H1 (cell line): Measurements from ENCODE around the gene TXK. TPM values are rescaled to one million over a fixed set of nuclear protein-coding genes. Genes with fewer than 3 reads are reported as not detected.

Experiments
- CTCF ChIA-PET: fragments of 300-600 bp; sonication (Branson Sonifier 250); formaldehyde crosslinking; loops from one replicate; lab custom pipeline; 2021; ENCODE audit not compliant: partially characterized antibody; lab: Charles Lee
- POLR2A ChIA-PET: fragments of 300-600 bp; sonication (Branson Sonifier 250); formaldehyde crosslinking; loops from one replicate; lab custom pipeline; 2021; ENCODE audit warnings: inconsistent platforms; ENCODE audit not compliant: partially characterized antibody; lab: Charles Lee
- DNase-seq, 2 experiments: peaks; one replicate each; pipeline versions ENCODE4 v3.0.0 to v3.0.0-alpha.2; 2010 to 2022; ENCODE audit warnings: low spot score in 2 of 2, low read depth in 1 of 2, mixed read lengths in 1 of 2
- FAIRE-seq: peaks from 2 replicates; lab custom pipeline; 2011; peaks lifted over from hg19 to GRCh38; lab: Jason Lieb, UNC
- H2AFZ ChIP-seq: 2 replicates; pipeline ENCODE4 v1.8.1; 2012; ENCODE audit warnings: low read length, inconsistent platforms
- H2AK5ac ChIP-seq: 2 replicates; pipeline ENCODE4 v1.6.1; 2013; ENCODE audit warnings: low read depth, low read length
- H2BK120ac ChIP-seq: replicated peaks from 2 replicates; pipeline ENCODE3; 2013; ENCODE audit warnings: low read depth, low read length, inconsistent platforms
- H2BK12ac ChIP-seq: 2 replicates; pipeline ENCODE4 v1.6.1; 2013; ENCODE audit warnings: low read depth, low read length
- H2BK15ac ChIP-seq: 2 replicates; pipeline ENCODE4 v1.6.1; 2013; ENCODE audit warnings: low read length
- H2BK20ac ChIP-seq: 2 replicates; pipeline ENCODE4 v1.6.1; 2013; ENCODE audit warnings: low read length
- H2BK5ac ChIP-seq: 2 replicates; pipeline ENCODE4 v1.6.1; 2013; ENCODE audit warnings: low read depth, low read length
- H3K14ac ChIP-seq: 2 replicates; pipeline ENCODE4 v1.6.1; 2013; ENCODE audit warnings: inconsistent platforms; ENCODE audit not compliant: insufficient read length
- H3K18ac ChIP-seq: 2 replicates; pipeline ENCODE4 v1.6.1; 2013; ENCODE audit warnings: low read length; ENCODE audit errors: extremely low read depth
- H3K23ac ChIP-seq: 2 replicates; pipeline ENCODE4 v1.6.1; 2013; ENCODE audit warnings: inconsistent platforms; ENCODE audit not compliant: insufficient read length
- H3K23me2 ChIP-seq: 2 replicates; pipeline ENCODE4 v1.6.1; 2013; ENCODE audit warnings: low read depth, low read length
- H3K27ac ChIP-seq: 2 replicates; pipeline ENCODE4 v1.6.1; 2011; ENCODE audit warnings: low read depth, low read length, inconsistent platforms
- H3K27me3 ChIP-seq, 4 experiments: replicated peaks in 1 of 4; 1 replicate in 1 of 4; 2 replicates in 3 of 4; pipeline versions ENCODE4 v1.6.1 to v1.8.1; 2011 to 2013; ENCODE audit warnings: low read length in 3 of 4, mild to moderate bottlenecking in 3 of 4, inconsistent platforms in 2 of 4, mixed read lengths in 2 of 4, moderate library complexity in 1 of 4; ENCODE audit not compliant: control insufficient read depth in 3 of 4, insufficient read depth in 3 of 4; ENCODE audit errors: extremely low read depth in 1 of 4
- H3K36me3 ChIP-seq, 4 experiments: 2 replicates each; pipeline versions ENCODE4 v1.6.1 to v1.8.1; 2011 to 2013; ENCODE audit warnings: mild to moderate bottlenecking in 4 of 4, low read length in 3 of 4, moderate library complexity in 2 of 4, control low read depth in 1 of 4, inconsistent platforms in 1 of 4; ENCODE audit not compliant: insufficient read depth in 4 of 4, control insufficient read depth in 2 of 4
- H3K4ac ChIP-seq: replicated peaks from 2 replicates; pipeline ENCODE3; 2013; ENCODE audit warnings: low read length, low read depth, mixed read lengths, inconsistent platforms; ENCODE audit not compliant: insufficient read length
- H3K4me1 ChIP-seq, 4 experiments: replicated peaks in 1 of 4; 1 replicate in 1 of 4; 2 replicates in 3 of 4; pipeline versions ENCODE4 v1.6.1 to v1.8.1; 2011 to 2013; ENCODE audit warnings: low read length in 3 of 4, inconsistent platforms in 2 of 4, mixed read lengths in 1 of 4; ENCODE audit not compliant: insufficient read depth in 4 of 4, control insufficient read depth in 3 of 4
- H3K4me2 ChIP-seq, 2 experiments: 2 replicates each; pipeline versions ENCODE4 v1.6.1 to v1.8.1; 2011 to 2013; ENCODE audit warnings: low read depth in 2 of 2, low read length in 2 of 2, control low read depth in 1 of 2, inconsistent platforms in 1 of 2, mild to moderate bottlenecking in 1 of 2; ENCODE audit not compliant: insufficient read depth in 1 of 2
- H3K4me3 ChIP-seq, 4 experiments: fragments of 200-600, 300-600 bp in 1 of 4; sonication (generic), shearing (Covaris generic), sonication (Bioruptor Twin) in 1 of 4; 2 replicates each; pipeline versions ENCODE4 v1.5.1 to v1.8.1; 2011 to 2016; ENCODE audit warnings: low read length in 4 of 4, low read depth in 3 of 4, control low read depth in 2 of 4, inconsistent platforms in 2 of 4, mild to moderate bottlenecking in 2 of 4, mixed read lengths in 1 of 4, moderate library complexity in 1 of 4; ENCODE audit not compliant: insufficient read depth in 2 of 4; ENCODE audit errors: extremely low read depth in 1 of 4
- H3K56ac ChIP-seq: replicated peaks from 2 replicates; pipeline ENCODE3; 2013; ENCODE audit warnings: low read depth, mild to moderate bottlenecking, mixed read lengths, low read length, inconsistent platforms; ENCODE audit not compliant: insufficient read length
- H3K79me1 ChIP-seq: 2 replicates; pipeline ENCODE4 v1.6.1; 2013; ENCODE audit warnings: low read depth, low read length, control low read depth
- H3K79me2 ChIP-seq, 2 experiments: 2 replicates each; pipeline versions ENCODE4 v1.6.1 to v1.8.1; 2012 to 2013; ENCODE audit warnings: low read length in 2 of 2, mild to moderate bottlenecking in 2 of 2, inconsistent platforms in 1 of 2; ENCODE audit not compliant: insufficient read depth in 2 of 2, control insufficient read depth in 1 of 2
- H3K9ac ChIP-seq, 4 experiments: replicated peaks in 1 of 4; 1 replicate in 1 of 4; 2 replicates in 3 of 4; pipeline versions ENCODE4 v1.6.1 to v1.8.1; 2011 to 2013; ENCODE audit warnings: low read depth in 3 of 4, low read length in 3 of 4, control low read depth in 2 of 4, mild to moderate bottlenecking in 2 of 4, moderate library complexity in 2 of 4, inconsistent platforms in 1 of 4; ENCODE audit errors: extremely low read depth in 1 of 4
- H3K9me3 ChIP-seq, 2 experiments: 2 replicates each; pipeline versions ENCODE4 v1.6.1 to v1.8.1; 2012 to 2013; ENCODE audit warnings: mild to moderate bottlenecking in 2 of 2, moderate library complexity in 2 of 2, control low read depth in 1 of 2, inconsistent platforms in 1 of 2, low read depth in 1 of 2, low read length in 1 of 2, mixed read lengths in 1 of 2; ENCODE audit not compliant: insufficient read depth in 2 of 2
- H4K20me1 ChIP-seq, 2 experiments: replicated peaks in 1 of 2; 2 replicates each; pipeline versions ENCODE3 to v1.8.1; 2011 to 2013; ENCODE audit warnings: inconsistent platforms in 2 of 2, low read length in 2 of 2, mild to moderate bottlenecking in 1 of 2; ENCODE audit not compliant: insufficient read depth in 2 of 2, control insufficient read depth in 1 of 2
- H4K5ac ChIP-seq: 2 replicates; pipeline ENCODE4 v1.6.1; 2013; ENCODE audit warnings: low read length, low read depth, mixed read lengths, inconsistent platforms; ENCODE audit not compliant: insufficient read length
- H4K8ac ChIP-seq: 2 replicates; pipeline ENCODE4 v1.8.0; 2013; ENCODE audit warnings: mild to moderate bottlenecking, moderate library complexity, low read length, inconsistent platforms; ENCODE audit not compliant: insufficient read depth; ENCODE audit errors: extremely low read depth
- H4K91ac ChIP-seq: replicated peaks from 2 replicates; pipeline ENCODE3; 2013; ENCODE audit warnings: low read length, mixed read lengths, inconsistent platforms; ENCODE audit not compliant: insufficient read length
- RBBP5 ChIP-seq: IDR thresholded peaks from 2 replicates; pipeline ENCODE4 v1.7.1; 2012; ENCODE audit warnings: low read depth, mild to moderate bottlenecking, inconsistent platforms, low read length, moderate library complexity, borderline replicate concordance
- WGBS, 2 experiments: shearing (Covaris generic) in 1 of 2; methylation state at CpG; one replicate each; pipeline versions ENCODE4 v1.1.6 to v1.1.7; 2013 to 2015; ENCODE audit warnings: low lambda C conversion rate in 2 of 2, mixed read lengths in 2 of 2, inconsistent platforms in 1 of 2, low coverage in 1 of 2, missing lambda C conversion rate in 1 of 2; ENCODE audit not compliant: insufficient replicate concordance in 2 of 2, insufficient coverage in 1 of 2, insufficient read length in 1 of 2; ENCODE audit errors: extremely low coverage in 1 of 2, missing lambda C conversion rate in 1 of 2; 5-methylcytosine and 5-hydroxymethylcytosine counted together
- polyA plus RNA-seq, 7 experiments: library from polyadenylated mRNA; depleted of rRNA in 3 of 7; stranded (reverse) in 5 of 7; unstranded in 2 of 7; fragments of >200 nt in 5 of 7; fragments of 200-250 nt in 2 of 7; gene quantifications; 1 replicate in 5 of 7; 2 replicates in 1 of 7; 4 replicates in 1 of 7; pipeline versions ENCODE4 v1.2.1 to v1.2.3, GENCODE V29; 2011 to 2013; ENCODE audit warnings: missing spikeins in 2 of 7, mixed read lengths in 2 of 7
- total RNA-seq: library from RNA; stranded (reverse); fragmentation: NEBNext Ultra II Directional; extraction: Animal tissue kit (Norgen Biotek cat#: 25700); gene quantifications from 2 replicates; pipeline ENCODE4 v1.2.1, GENCODE V29; 2021

TXK gene
- total and polyA plus RNA-seq, 2 of the 8 experiments (the other 6 are each of a cell fraction or from before 2014, with no cell fraction given), result not detected

DNA sequence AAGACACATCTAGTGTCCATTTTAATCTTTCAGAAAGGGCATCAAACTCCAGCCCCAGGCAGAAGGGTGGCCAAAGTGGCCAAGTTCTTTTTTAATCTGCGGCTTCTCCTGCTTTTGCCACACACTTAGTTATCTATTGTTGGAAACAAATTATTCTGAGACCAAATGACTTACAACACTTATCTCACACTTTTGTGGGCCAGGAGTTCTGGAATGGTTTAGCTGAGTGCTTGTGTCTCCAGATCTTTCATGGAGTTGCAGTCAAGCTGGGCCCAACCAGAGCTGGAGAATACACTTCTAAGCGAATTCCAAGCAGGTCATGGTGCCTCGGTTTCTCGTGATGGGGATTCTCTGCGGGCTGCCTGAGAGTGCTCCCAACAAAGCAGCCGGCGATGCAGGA is 4.0 kb downstream of the TXK start:
- H3K14ac ChIP-seq, result no peak overlapping the region
- ChIA-PET CTCF (interaction anchor here (0.8 to 6.2 kb wide), 9 partner anchors 10 to 165 kb away, joined by 3 to 64 read pairs (median 6); no protein-coding TSS in a partner anchor), POLR2A (no interaction called here)
- no peak overlapping the region for H2BK12ac ChIP-seq
- no peak overlapping the region for H3K9ac ChIP-seq
- H3K18ac ChIP-seq, result no peak overlapping the region
- H3K4ac ChIP-seq, result no peak overlapping the region
- no peak overlapping the region for H4K8ac ChIP-seq
- no peak overlapping the region for H4K91ac ChIP-seq
- H3K4me3 ChIP-seq, result no peak overlapping the region
- FAIRE-seq, result no peak
- H3K36me3 ChIP-seq, result no peaks in the 10 kb centered on the region
- no peak overlapping the region for H2AFZ ChIP-seq
- H4K20me1 ChIP-seq, result no peaks in the 10 kb centered on the region
- H3K79me1 ChIP-seq, result no peaks in the 10 kb centered on the region
- TF ChIP-seq RBBP5, result no peak
- TF ChIP-seq, all 59 proteins: peak for 0
- H2BK20ac ChIP-seq, result no peak overlapping the region
- H2BK5ac ChIP-seq, result no peak overlapping the region
- H3K56ac ChIP-seq, result no peak overlapping the region
- H3K4me2 ChIP-seq, result no peak overlapping the region
- H3K79me2 ChIP-seq, result no peaks in the 10 kb centered on the region
- H3K23ac ChIP-seq, result no peak overlapping the region
- H3K4me1 ChIP-seq, result peaks cover 0 to 12% (median 7%) of the 10 kb centered on the region in 4 experiments; a peak in 5 of 7 replicates
- H2AK5ac ChIP-seq, result no peak overlapping the region
- no peak overlapping the region for H2BK120ac ChIP-seq
- no peak overlapping the region for H2BK15ac ChIP-seq
- H3K9me3 ChIP-seq, result no peaks in the 10 kb centered on the region
- H3K23me2 ChIP-seq, result no peaks in the 10 kb centered on the region
- no peaks in the 10 kb centered on the region for H3K27me3 ChIP-seq
- DNase-seq, result no peak
- WGBS, 2 experiments, result 94% methylated on average over 7 of the region's 7 CpGs; no CpG with 5 or more reads in 1 of the 2 experiments
- H4K5ac ChIP-seq, result no peak overlapping the region
- H3K27ac ChIP-seq, result no peak overlapping the region
